TTC549 (cell line): Measurements from ENCODE around the gene TPSD1.
"Not testable (repeated sequence)": the region's sequence is repeated elsewhere in the genome, so short reads cannot be mapped to it uniquely, and the experiment has no call there.

Experiments
- FAIRE-seq: peaks from 2 replicates; lab custom pipeline; 2012; peaks lifted over from hg19 to GRCh38; lab: Jason Lieb, UNC

TPSD1 gene

GRCh38 chr16:1220841-1221627, 34.8 kb upstream of the TPSD1 start:
- FAIRE-seq = no peak

- FAIRE-seq = no peak
Observed at GRCh38 chr16:1221628-1222552, 34.0 kb upstream of the TPSD1 start.

- FAIRE-seq = no peak
Observed at GRCh38 chr16:1222553-1223354, 33.1 kb upstream of the TPSD1 start.

- FAIRE-seq = no peak
Observed at GRCh38 chr16:1223355-1224214, 32.3 kb upstream of the TPSD1 start.

GRCh38 chr16:1224558-1224957, 31.3 kb upstream of the TPSD1 start:
- FAIRE-seq = no peak

- no peak for FAIRE-seq
Observed at GRCh38 chr16:1225051-1225451, 30.8 kb upstream of the TPSD1 start, which contains the start of gene TPSG1. Gene TPSG1, minus strand, starts transcription at chr16:1225268. Its CDS starts 16 bp downstream, at chr16:1225252.

GRCh38 chr16:1225728-1226311, 30.0 kb upstream of the TPSD1 start:
- FAIRE-seq = not testable (repeated sequence)

GRCh38 chr16:1226692-1227091, 29.2 kb upstream of the TPSD1 start:
- FAIRE-seq = not testable (repeated sequence)

- not testable (repeated sequence) for FAIRE-seq
Observed at GRCh38 chr16:1228227-1228626, 27.6 kb upstream of the TPSD1 start.

- not testable (repeated sequence) for FAIRE-seq
Observed at GRCh38 chr16:1229476-1229875, 26.4 kb upstream of the TPSD1 start.

GRCh38 chr16:1230084-1230470, 25.8 kb upstream of the TPSD1 start, which contains the start of gene TPSB2:
Gene TPSB2, minus strand, starts transcription at chr16:1230184. Its CDS starts 233 bp downstream, at chr16:1229951.
- not testable (repeated sequence) for FAIRE-seq

GRCh38 chr16:1230471-1231212, 25.2 kb upstream of the TPSD1 start:
- FAIRE-seq = not testable (repeated sequence)

GRCh38 chr16:1231301-1231700, 24.6 kb upstream of the TPSD1 start:
- not testable (repeated sequence) for FAIRE-seq

GRCh38 chr16:1232049-1232748, 23.7 kb upstream of the TPSD1 start:
- FAIRE-seq = not testable (repeated sequence)

- not testable (repeated sequence) for FAIRE-seq
Observed at GRCh38 chr16:1236659-1237058, 19.2 kb upstream of the TPSD1 start.

- no peak for FAIRE-seq
Observed at GRCh38 chr16:1237990-1238389, 17.9 kb upstream of the TPSD1 start.

- FAIRE-seq = not testable (repeated sequence)
Observed at GRCh38 chr16:1238909-1239308, 17.0 kb upstream of the TPSD1 start.

- not testable (repeated sequence) for FAIRE-seq
Observed at GRCh38 chr16:1239575-1239974, 16.3 kb upstream of the TPSD1 start.

GRCh38 chr16:1240436-1240835, 15.4 kb upstream of the TPSD1 start, which contains the start of gene TPSAB1:
Gene TPSAB1, plus strand, starts transcription at chr16:1240705. Its CDS starts 234 bp downstream, at chr16:1240939.
- FAIRE-seq = not testable (repeated sequence)
